LNCaP clone FGC (cell line): ENCODE data around the gene IL1R1.

Experiments used
- DNase-seq: peaks from one replicate; pipeline ENCODE4 v3.0.0-alpha.2; 2011; ENCODE audit warnings: low read depth
- H3K4me3 ChIP-seq: 2 replicates; pipeline ENCODE4 v1.5.1; 2011; ENCODE audit warnings: mild to moderate bottlenecking, low read depth, low read length, control low read depth
- TF ChIP-seq, protein P1 (sequence below): IDR thresholded peaks from 2 replicates; pipeline ENCODE4 v1.5.1; 2012; ENCODE audit warnings: mild to moderate bottlenecking; ENCODE audit not compliant: control insufficient read depth, insufficient read depth; ENCODE audit errors: extremely low read depth

Gene IL1R1

DNA sequence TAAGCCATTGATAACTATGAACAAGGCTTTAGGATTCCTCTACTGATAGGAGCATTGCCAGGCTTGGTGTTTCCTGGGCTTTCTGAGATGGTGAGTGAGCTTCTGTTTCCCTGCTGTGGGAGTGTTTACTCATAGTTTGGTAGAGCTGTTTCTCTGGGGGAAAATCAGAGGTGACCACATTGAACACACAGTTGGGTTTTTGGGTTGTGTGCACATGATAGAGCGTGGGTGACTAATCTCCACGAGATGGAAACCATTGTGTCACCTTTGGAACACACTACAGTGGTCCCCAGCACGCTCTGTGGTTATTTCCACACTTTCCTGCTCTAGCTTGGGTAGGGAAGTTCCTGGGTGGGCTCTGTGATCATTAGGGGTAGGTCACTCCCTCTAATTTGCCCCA, 5.4 kb downstream of the IL1R1 start:
- no peak overlapping the region for H3K4me3 ChIP-seq
- no peak for DNase-seq
- TF ChIP-seq, protein P1, sequence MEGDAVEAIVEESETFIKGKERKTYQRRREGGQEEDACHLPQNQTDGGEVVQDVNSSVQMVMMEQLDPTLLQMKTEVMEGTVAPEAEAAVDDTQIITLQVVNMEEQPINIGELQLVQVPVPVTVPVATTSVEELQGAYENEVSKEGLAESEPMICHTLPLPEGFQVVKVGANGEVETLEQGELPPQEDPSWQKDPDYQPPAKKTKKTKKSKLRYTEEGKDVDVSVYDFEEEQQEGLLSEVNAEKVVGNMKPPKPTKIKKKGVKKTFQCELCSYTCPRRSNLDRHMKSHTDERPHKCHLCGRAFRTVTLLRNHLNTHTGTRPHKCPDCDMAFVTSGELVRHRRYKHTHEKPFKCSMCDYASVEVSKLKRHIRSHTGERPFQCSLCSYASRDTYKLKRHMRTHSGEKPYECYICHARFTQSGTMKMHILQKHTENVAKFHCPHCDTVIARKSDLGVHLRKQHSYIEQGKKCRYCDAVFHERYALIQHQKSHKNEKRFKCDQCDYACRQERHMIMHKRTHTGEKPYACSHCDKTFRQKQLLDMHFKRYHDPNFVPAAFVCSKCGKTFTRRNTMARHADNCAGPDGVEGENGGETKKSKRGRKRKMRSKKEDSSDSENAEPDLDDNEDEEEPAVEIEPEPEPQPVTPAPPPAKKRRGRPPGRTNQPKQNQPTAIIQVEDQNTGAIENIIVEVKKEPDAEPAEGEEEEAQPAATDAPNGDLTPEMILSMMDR: no peak

DNA sequence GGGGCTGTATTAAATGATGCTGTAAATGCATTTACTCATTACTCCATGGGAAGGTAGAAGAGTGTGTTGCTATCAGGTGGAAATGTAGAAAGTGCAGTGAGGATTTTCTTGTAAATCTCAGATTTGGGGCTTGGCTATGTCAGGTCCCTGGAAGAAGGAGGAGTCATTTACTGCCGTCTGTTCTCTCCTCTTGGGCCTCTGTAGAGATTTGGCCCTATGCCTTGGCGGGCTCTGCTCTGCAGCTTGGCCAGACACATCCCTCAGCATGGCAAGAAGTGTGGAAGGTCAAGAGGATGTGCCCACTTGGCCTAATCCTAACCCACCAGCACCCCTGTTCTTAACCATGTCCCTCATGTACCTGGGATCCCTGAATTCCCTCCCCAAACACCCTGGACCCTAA, 6.7 kb downstream of the IL1R1 start:
- TF ChIP-seq, protein P1: no peak
- H3K4me3 ChIP-seq: no peak overlapping the region
- no peak for DNase-seq

DNA sequence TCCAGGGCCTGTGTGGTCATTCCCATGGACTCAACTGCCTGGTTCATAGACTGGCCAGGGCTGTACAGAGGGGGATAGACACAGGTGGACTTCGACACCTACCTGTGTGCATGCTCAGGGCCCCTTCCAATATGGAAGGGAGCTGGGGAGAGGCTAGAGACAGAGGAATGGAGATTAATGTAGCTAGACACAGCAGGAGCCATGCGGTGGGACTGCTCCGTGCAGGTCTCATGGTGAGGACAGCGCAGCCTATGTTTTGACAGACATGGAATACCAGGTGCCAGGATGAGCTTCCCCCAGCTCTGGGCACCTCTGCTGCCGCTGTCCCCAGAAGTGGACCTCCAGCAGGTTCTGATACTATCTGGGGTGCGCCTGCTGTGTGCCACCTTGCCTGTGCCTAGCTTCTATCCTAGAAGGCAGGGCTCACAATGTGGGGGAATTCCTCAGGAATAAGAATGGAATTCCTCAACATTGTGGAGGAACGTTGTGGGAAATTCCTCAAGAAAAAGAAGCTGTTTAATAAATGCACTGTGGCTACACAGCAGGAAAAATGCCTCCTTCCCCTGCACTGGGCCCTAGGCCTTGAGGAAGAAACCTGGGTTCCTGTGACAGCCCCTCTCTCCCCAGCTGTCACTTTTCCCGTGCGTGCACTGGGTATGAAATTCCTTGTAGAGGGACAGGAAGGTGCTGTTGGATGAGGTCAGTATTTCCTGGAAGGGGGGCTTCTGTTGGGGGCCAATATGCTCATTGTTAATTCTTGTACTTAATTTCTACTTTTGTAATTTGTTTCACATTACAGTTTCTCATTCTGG, 7.3 kb downstream of the IL1R1 start:
- no peak overlapping the region for H3K4me3 ChIP-seq
- TF ChIP-seq, protein P1: no peak
- DNase-seq: no peak

DNA sequence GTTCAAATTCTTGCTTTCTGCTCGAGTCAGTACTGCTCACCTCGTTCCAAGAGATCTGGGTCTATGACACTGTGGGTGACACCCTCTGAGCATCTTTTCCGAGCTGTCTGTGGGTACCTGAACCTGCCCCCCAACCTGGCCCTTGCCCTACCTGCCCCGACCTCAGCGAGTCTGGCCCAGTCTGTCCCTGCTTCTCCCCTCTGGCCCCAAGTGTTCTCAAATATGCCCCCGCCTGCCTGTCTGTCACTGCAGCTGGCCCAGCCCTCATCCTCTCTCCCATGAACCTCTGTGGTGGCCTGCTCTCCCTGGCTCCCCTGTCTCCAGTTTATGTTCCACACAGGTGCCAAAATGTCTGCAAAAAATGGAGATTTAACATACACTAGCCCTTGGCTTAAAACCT, 11.8 kb downstream of the IL1R1 start:
- DNase-seq: no peak
- TF ChIP-seq, protein P1: no peak
- no peak overlapping the region for H3K4me3 ChIP-seq

DNA sequence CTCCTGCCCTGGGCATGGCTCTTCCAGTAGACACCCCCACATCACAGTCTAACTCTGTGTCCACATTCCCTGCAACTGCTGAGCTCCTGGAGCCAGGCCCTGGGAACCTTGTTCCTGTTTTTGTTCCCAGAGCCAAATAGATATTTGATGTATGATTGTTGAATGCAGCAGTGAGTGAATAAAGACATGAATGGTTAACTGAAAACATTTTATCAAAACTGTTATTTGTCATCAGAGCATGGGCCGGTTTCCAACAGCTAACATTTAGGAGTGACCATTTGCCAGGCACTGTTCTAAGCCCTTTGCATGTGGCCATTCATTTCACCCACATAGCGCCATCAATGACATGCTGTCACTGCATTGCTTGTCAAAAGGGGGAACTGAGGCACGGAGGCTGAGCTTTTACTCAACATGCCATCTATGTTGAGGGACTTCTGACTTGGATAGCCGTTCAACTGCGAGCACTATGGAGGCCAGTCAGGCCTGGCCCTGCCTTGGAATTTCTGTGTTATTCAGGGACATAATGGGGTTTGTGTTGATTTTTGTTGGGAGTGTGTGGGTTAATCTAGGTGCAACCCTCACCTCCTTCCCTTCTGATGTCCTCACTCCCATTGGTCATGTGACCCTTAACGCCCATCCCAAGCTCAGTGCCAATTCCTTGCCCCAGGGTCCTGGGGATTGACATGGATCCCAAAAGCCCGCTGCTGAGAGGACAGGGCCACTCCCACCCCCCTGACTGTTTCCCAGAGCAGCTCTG, 12.6 kb downstream of the IL1R1 start:
- no peak for DNase-seq
- H3K4me3 ChIP-seq: no peak overlapping the region
- TF ChIP-seq, protein P1: no peak

DNA sequence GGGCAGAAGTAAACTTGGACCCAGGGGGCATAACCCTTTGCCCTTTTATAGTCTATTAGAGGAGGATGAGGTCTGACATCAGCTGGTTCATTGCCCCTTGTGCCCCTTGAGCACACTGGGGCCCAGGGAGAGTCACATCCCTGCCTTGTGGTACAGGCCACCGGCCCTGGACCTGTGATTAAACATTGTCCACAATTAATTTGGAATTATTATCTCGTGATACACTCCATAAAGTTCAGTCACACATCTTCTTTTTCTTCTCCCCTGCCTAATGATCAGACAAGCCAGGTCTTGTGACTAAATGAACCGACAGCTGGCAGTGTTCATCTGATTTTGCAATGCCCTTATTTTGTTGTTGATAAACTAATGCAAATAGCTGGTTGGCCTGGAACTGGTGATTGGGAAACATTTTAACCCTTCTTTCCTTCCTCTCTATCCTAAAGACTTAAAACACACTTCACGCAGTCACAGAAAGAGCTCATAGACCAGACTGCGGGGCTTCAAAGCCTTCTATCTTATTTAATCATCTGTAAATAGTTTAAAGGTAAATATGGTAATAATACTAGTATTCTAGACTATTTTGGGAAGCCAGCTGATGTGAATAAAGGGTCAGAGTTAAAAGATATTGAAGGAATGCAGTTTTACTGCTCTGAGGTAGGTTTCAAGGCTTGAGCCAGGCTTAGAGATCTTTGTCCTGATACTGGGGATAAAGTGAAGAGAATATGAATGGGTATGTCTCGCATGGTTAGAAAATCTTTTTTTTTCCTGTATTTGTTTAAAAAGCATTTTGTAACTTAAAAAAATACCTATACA, 13.4 kb downstream of the IL1R1 start:
- peak; percentile 77 for DNase-seq
- no peak overlapping the region for H3K4me3 ChIP-seq
- TF ChIP-seq, protein P1: no peak
